GM12878 (cell line): ENCODE measurements around the gene DNAJC19. TPM values are rescaled to one million over a fixed set of nuclear protein-coding genes. Genes with fewer than 3 reads are reported as not detected.

Experiments used
- ATAC-seq: fragments of 200-7000 bp; cut with Tn5 transposase; 3 replicates; pipeline ENCODE4 v1.9.1; 2020; ENCODE audit warnings: mild to moderate bottlenecking, moderate library complexity
- BruUV-seq: library from RNA; stranded (reverse); fragments of 400-500 nt; replicated peaks from 2 replicates; lab custom pipeline; 2021; lab: Mats Ljungman, UMichigan
- CTCF ChIA-PET: fragments of 300-600 bp; sonication (Branson Sonifier 250); formaldehyde crosslinking; extraction: SDS; loops from one replicate; lab custom pipeline; 2021; ENCODE audit warnings: inconsistent platforms; lab: Yijun Ruan, JAX
- POLR2A ChIA-PET: fragments of 350-600 bp; formaldehyde crosslinking; extraction: SDS; loops from one replicate; lab custom pipeline; 2021; ENCODE audit warnings: inconsistent platforms; lab: Charles Lee
- RAD21 ChIA-PET: fragments of 300-600 bp; sonication (Branson Sonifier 250); formaldehyde crosslinking; loops from one replicate; lab custom pipeline; 2023; ENCODE audit warnings: antibody characterized with exemption; ENCODE audit not compliant: unreplicated experiment; lab: Charles Lee
- SMC1A ChIA-PET: fragments of 300-600 bp; sonication (Branson Sonifier 250); formaldehyde crosslinking; loops from one replicate; lab custom pipeline; 2023; ENCODE audit not compliant: unreplicated experiment, uncharacterized antibody; lab: Charles Lee
- DNase-seq: peaks from one replicate; pipeline ENCODE4 v3.0.0-alpha.2; 2011; ENCODE audit warnings: low read depth, low spot score
- FAIRE-seq: peaks from 3 replicates; lab custom pipeline; 2011; peaks lifted over from hg19 to GRCh38; lab: Jason Lieb, UNC
- H2AFZ ChIP-seq: 2 replicates; pipeline ENCODE4 v1.6.0; 2011; ENCODE audit warnings: low read depth, low read length, control low read depth; ENCODE audit not compliant: control insufficient read depth
- H3K27ac ChIP-seq: 2 replicates; pipeline ENCODE4 v1.5.1; 2011; ENCODE audit warnings: control low read depth; ENCODE audit not compliant: control insufficient read depth, insufficient read depth
- H3K27me3 ChIP-seq, 2 experiments: replicated peaks in 1 of 2; 2 replicates each; pipeline versions ENCODE4 v1.6.0 to v1.6.1; 2011; ENCODE audit warnings: low read length in 1 of 2; ENCODE audit not compliant: control insufficient read depth in 2 of 2, insufficient read depth in 2 of 2
- H3K36me3 ChIP-seq, 2 experiments: 2 replicates each; pipeline ENCODE4 v1.5.1; 2011; ENCODE audit warnings: low read length in 1 of 2; ENCODE audit not compliant: control insufficient read depth in 2 of 2, insufficient read depth in 2 of 2
- H3K4me1 ChIP-seq: 2 replicates; pipeline ENCODE4 v1.6.1; 2011; ENCODE audit warnings: mild to moderate bottlenecking, low read length, moderate library complexity, mixed read lengths; ENCODE audit not compliant: control insufficient read depth, insufficient read depth
- H3K4me2 ChIP-seq: 2 replicates; pipeline ENCODE4 v1.6.0; 2011; ENCODE audit warnings: control low read depth; ENCODE audit not compliant: control insufficient read depth, insufficient read depth
- H3K4me3 ChIP-seq: fragments of 200-600 bp; sonication (generic); 2 replicates; pipeline ENCODE4 v1.5.1; 2016
- H3K79me2 ChIP-seq: 2 replicates; pipeline ENCODE4 v1.6.0; 2011; ENCODE audit warnings: low read length; ENCODE audit not compliant: control insufficient read depth, insufficient read depth
- H3K9ac ChIP-seq: 2 replicates; pipeline ENCODE4 v1.8.0; 2011; ENCODE audit warnings: low read length, control low read depth, mixed read lengths; ENCODE audit not compliant: control insufficient read depth, insufficient read depth
- H3K9me3 ChIP-seq: replicated peaks from 3 replicates; pipeline ENCODE4 v1.5.1; 2011; ENCODE audit warnings: mild to moderate bottlenecking, low read length; ENCODE audit not compliant: control insufficient read depth, insufficient read depth
- H4K20me1 ChIP-seq: 2 replicates; pipeline ENCODE4 v1.6.0; 2011; ENCODE audit not compliant: control insufficient read depth, insufficient read depth
- CREM ChIP-seq: IDR thresholded peaks from 2 replicates; pipeline ENCODE4 v1.6.1; 2014; ENCODE audit warnings: antibody characterized with exemption, low read depth
- CTCF ChIP-seq, 3 experiments: IDR thresholded peaks in 2 of 3; conservative IDR thresholded peaks in 1 of 3; 2 replicates each; pipeline ENCODE4 v1.5.1; 2011; ENCODE audit warnings: low read depth in 3 of 3, low read length in 3 of 3, mild to moderate bottlenecking in 3 of 3, control low read depth in 2 of 3, moderate library complexity in 2 of 3, inconsistent platforms in 1 of 3, mixed read lengths in 1 of 3; ENCODE audit not compliant: control insufficient read depth in 2 of 3, insufficient read depth in 1 of 3; ENCODE audit errors: extremely low read depth in 1 of 3
- GABPA ChIP-seq: IDR thresholded peaks from 2 replicates; pipeline ENCODE4 v1.6.1; 2014; ENCODE audit warnings: antibody characterized with exemption, low read depth, mild to moderate bottlenecking, inconsistent platforms
- NR2C1 ChIP-seq: fragments of 450-650 bp; IDR thresholded peaks from 2 replicates; pipeline ENCODE4 v1.6.1; 2017; ENCODE audit warnings: antibody characterized with exemption, mild to moderate bottlenecking, moderate library complexity
- RELA ChIP-seq: fragments of 450-650 bp; IDR thresholded peaks from 2 replicates; pipeline ENCODE4 v1.8.0; 2014; ENCODE audit warnings: borderline replicate concordance; ENCODE audit not compliant: partially characterized antibody
- ZNF274 ChIP-seq: IDR thresholded peaks from one replicate; pipeline ENCODE4 v1.8.0; 2011; ENCODE audit not compliant: insufficient read length, insufficient read depth
- WGBS: methylation state at CpG from one replicate; pipeline ENCODE4 v1.1.6; 2016; ENCODE audit warnings: low lambda C conversion rate; ENCODE audit not compliant: insufficient replicate concordance, insufficient coverage; ENCODE audit errors: missing lambda C conversion rate; 5-methylcytosine and 5-hydroxymethylcytosine counted together
- in situ Hi-C: fragments of 300-500 bp; cut with MboI; formaldehyde crosslinking; loops from 9 replicates; pipeline ENCODE4 v1.14.3; 2018; ENCODE audit warnings: mixed read lengths
- intact Hi-C: fragments of 100-400 bp; cut with micrococcal nuclease; formaldehyde crosslinking; loops from one replicate; pipeline ENCODE4 v1.14.2; 2022; ENCODE audit not compliant: unreplicated experiment
- polyA plus RNA-seq, 11 experiments: library from polyadenylated mRNA; depleted of rRNA in 4 of 11; unstranded in 6 of 11; stranded (reverse) in 5 of 11; fragments of >200 nt; fragmentation: Nextera tagmentation in 4 of 11; fragmentation: Illumina TruSeq in 1 of 11; extraction: Ambion mirVana in 4 of 11; extraction: Trizol in 1 of 11; gene quantifications; 1 replicate in 1 of 11; 2 replicates in 10 of 11; pipeline versions ENCODE4 v1.2.1 to v1.2.3, GENCODE V29; 2011 to 2016; ENCODE audit warnings: inconsistent platforms in 2 of 11, missing spikeins in 2 of 11, low read depth in 1 of 11
- total RNA-seq, 4 experiments: library from RNA; depleted of rRNA in 3 of 4; stranded (reverse); fragments of >200 nt in 3 of 4; fragmentation: Illumina TruSeq in 1 of 4; extraction: Trizol in 1 of 4; gene quantifications; 2 replicates each; pipeline versions ENCODE4 v1.2.1 to v1.2.3, GENCODE V29; 2013 to 2021

DNAJC19 gene
- total and polyA plus RNA-seq, 10 of the 15 experiments (the other 5 are each of a cell fraction or from before 2014, with no cell fraction given): 29.8 to 136 (median 51.3) TPM

DNA sequence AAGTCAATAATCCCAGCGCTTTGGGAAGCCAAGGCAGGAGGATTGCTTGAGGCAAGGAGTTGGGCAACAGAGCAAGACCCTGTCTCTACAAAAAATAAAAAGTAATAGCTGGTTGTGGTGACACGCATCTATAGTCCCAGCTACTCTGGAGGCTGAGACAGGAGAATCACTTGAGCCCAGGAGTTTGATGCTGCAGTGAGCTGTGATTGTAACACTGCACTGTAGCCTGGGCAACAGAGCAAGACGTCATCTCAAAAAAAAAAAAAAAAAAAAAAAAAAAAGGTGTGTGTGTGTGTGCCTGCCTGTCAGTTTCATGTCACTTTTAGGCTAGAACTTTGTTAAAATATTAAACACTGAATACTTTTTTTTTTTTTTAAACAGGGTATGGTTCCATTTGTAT, 28.4 kb downstream of the DNAJC19 start:
- ChIA-PET RAD21 (no interaction called here), POLR2A (no interaction called here), SMC1A (interaction anchor here (0.9 kb wide), 1 partner anchor 32 kb away, joined by 3 read pairs; no protein-coding TSS in a partner anchor), CTCF (interaction anchor here (1.1 to 2.4 kb wide), 2 partner anchors 8 to 10 kb away, joined by 3 to 10 read pairs; no protein-coding TSS in a partner anchor)
- Histone ChIP-seq H4K20me1 (no peaks in the 10 kb centered on the region), H3K4me3 (no peak overlapping the region), H3K9ac (no peak overlapping the region), H3K4me1 (no peaks in the 10 kb centered on the region), H3K36me3 (peaks cover 0 to 34% of the 10 kb centered on the region in 2 experiments; a peak in 3 of 4 replicates), H3K79me2 (no peaks in the 10 kb centered on the region), H3K4me2 (no peak overlapping the region), H2AFZ (no peak overlapping the region), H3K27me3 (no peaks in the 10 kb centered on the region), H3K9me3 (no peaks in the 10 kb centered on the region), H3K27ac (no peak overlapping the region)
- no peak for TF ChIP-seq NR2C1
- no peak for TF ChIP-seq CREM
- no peak for TF ChIP-seq GABPA
- TF ChIP-seq RELA: no peak
- TF ChIP-seq ZNF274: no peak
- TF ChIP-seq CTCF (IDR thresholded peaks at IDR 0.05 in 2 of 3, conservative IDR thresholded peaks at IDR 0.05 in 1 of 3; ENCODE audit: control insufficient read depth in 2 of 3, extremely low read depth in 1 of 3, insufficient read depth in 1 of 3, low read depth in 3 of 3, low read length in 3 of 3): no peak
- in situ Hi-C loops: no loop called here
- FAIRE-seq (no peak), ATAC-seq (no peak), DNase-seq (no peak)
- WGBS: 100% methylated on average over 3 of the region's 3 CpGs
- intact Hi-C loops: no loop called here
- BruUV-seq: no TSS peak
